ENCODE results near the gene DOK1.

Gene DOK1

GRCh38 chr2:74571058-74571457, 16.5 kb downstream of the DOK1 start:
- DNase-seq, result no peak

GRCh38 chr2:74572178-74572925, 17.8 kb downstream of the DOK1 start:
- DNase-seq, result no peak

GRCh38 chr2:74573747-74574562, 19.4 kb downstream of the DOK1 start:
- no peak for DNase-seq

GRCh38 chr2:74575320-74575719, 20.8 kb downstream of the DOK1 start:
- no peak for DNase-seq

- no peak for DNase-seq
Observed at GRCh38 chr2:74576211-74576862, 21.8 kb downstream of the DOK1 start.

- DNase-seq, result no peak
Observed at GRCh38 chr2:74576863-74577229, 22.3 kb downstream of the DOK1 start.

GRCh38 chr2:74577448-74577847, 22.9 kb downstream of the DOK1 start:
- DNase-seq, result no peak

GRCh38 chr2:74578408-74578807, 23.9 kb downstream of the DOK1 start:
- DNase-seq, result no peak

- no peak for DNase-seq
Observed at GRCh38 chr2:74581463-74581862, 26.9 kb downstream of the DOK1 start.

- DNase-seq, result no peak
Observed at GRCh38 chr2:74582184-74582583, 27.7 kb downstream of the DOK1 start.

- no peak for DNase-seq
Observed at GRCh38 chr2:74583504-74583903, 29.0 kb downstream of the DOK1 start.

- no peak for DNase-seq
Observed at GRCh38 chr2:74584088-74584645, 29.6 kb downstream of the DOK1 start.

- DNase-seq, result no peak
Observed at GRCh38 chr2:74585406-74586185, 31.1 kb downstream of the DOK1 start.

- DNase-seq, result peak; percentile 40
Observed at GRCh38 chr2:74587664-74588277, 33.3 kb downstream of the DOK1 start.

GRCh38 chr2:74588664-74589063, 34.1 kb downstream of the DOK1 start:
- no peak for DNase-seq

- DNase-seq, result no peak
Observed at GRCh38 chr2:74593826-74594772, 39.6 kb downstream of the DOK1 start.

- no peak for DNase-seq
Observed at GRCh38 chr2:74596584-74596983, 42.1 kb downstream of the DOK1 start.

- peak; percentile 75 for DNase-seq
Observed at GRCh38 chr2:74597410-74597809, 42.9 kb downstream of the DOK1 start.

GRCh38 chr2:74599676-74600075, 45.2 kb downstream of the DOK1 start:
- DNase-seq, result no peak

- DNase-seq, result no peak
Observed at GRCh38 chr2:74602586-74603281, 48.2 kb downstream of the DOK1 start.

All from NCI-H1092 treated with DMSO at 0.1 percent for 48 hours (cell line).